ENCODE data around the gene SGPL1.

Gene SGPL1

DNA sequence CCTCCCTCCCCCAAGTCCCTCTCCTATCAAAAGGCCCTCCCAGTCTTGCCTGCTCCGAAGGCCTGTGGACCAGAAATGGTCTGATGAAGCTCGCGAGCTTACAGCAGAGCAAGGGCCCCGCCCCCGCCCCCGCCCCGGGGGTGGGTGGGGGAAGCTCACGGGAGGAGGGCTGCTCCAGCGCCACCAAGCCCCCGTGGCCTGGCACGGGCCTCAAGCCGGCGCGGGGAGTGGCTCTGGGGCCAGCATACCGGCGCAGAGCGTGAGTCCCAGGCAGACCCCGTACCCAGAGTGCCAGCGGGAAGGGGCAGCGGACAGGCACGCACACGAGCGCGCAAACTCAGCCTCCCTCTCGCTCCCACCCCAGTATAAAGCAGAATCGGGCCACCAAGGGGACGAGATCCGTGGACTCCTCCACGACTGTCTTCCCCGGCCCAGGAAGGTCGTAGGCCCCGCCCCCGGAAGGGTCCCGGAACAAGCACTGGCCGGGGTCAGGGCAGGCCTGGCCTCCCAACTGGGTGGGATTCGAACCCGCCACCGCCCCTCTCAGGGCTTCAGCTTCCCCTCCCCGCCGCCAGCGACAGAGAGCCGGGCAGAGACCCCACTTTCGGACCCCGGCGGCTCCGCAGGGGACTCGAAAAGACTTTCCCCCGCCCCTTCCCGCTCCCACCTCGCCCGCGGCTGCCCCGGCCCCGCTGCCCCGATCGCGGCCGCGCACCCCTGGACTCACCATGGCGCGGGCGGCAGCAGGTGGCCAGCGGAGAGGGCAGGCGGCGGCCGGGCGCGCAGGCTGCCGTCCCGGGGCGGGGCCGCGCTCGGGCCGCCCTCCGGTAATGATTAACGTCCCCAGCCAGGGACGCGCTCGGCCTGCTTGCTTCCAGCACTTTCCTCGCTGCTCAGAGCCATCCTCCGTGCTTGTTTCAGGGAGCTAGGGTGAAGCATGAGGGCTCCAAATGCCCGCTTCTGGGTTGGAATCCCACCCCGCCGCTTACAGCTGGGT, 72.4 kb downstream of the SGPL1 start, which contains the start of gene PCBD1:
Gene PCBD1 (minus strand): TSS at position 762 of the 997 bp plus-strand sequence. CDS start 32 bp downstream, at position 730.
- DNase-seq = peak; percentile 48

DNA sequence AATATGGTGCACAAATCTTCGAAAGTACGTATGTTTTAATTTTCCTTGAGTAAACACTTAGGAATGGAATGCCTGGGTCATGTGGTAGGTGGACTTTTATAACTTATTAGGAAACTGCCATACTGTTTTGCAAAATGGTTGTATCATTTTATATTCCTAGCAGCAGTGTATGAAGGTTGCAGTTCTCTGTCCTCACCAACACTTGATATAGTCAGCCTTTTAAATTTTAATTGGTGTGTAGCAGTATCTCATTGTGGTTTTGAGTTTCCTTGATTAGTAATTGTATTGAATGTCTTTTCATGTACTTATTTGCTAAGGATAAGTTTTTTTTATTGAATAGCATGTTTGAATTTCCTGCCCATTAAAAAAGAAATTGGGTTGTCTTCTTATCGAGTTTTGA, 73.5 kb downstream of the SGPL1 start:
- no peak for DNase-seq

DNA sequence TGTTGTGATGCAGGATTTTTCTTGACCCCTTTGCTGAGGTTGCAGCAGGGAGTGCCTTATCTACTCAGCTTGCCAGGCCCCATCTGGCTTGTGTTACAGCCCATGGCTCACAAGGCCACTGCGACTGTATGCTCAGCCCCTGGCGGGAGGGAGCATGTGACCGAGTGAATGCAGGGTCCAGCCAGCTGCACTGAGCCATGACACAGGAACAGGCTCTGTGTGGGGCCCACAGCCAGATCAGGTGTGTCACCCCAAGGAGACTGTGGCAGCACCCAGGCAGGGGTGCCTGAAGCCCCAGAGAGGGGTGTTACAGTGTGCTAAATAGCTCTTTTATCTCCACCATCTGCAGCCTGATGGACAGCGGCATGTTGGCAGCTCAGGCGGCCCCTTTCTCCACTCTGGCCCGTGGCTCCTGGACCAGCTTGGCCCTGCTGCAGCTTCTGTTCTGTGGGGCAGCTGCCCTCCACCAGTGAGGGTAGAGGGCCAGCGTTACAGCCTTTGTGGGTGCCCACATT, 75.2 kb downstream of the SGPL1 start:
- DNase-seq = no peak

DNA sequence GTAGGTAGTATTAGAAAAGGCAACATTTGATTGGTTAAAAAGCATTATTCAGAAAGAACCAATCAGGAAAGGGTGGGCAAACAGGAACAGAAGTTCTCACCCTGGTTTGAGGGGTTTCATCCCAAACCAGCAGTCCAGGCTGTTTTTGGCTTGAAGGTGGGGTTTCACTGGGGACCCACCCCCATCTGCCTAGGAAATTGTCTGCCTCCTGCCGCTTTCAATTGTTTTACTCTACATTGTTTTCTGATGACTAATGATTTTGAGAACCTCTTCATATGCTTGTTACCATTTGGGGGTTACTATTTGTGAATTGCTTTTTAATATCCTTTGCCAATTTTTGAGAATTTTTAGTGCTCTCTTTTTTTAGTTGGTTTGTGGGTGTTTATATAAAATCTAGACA, 75.9 kb downstream of the SGPL1 start:
- no peak for DNase-seq

DNA sequence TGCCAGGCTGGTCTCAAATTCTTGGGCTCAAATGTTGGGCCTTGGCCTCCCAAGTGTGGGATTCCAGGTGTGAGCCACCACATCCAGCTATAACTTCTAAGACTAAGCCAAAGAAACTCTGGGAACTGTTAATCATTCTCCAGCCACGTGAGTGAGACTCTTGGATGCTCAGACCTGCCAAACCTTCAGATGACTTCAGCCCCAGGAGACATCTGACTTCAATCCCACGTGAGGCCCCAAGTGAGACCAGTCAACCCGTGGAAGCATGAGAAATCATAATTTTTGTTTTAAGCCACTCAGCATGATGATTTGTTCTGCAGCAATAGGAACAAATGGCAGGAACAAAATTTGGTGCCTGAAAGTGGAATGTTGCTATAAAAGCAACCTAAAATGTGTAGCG, 76.9 kb downstream of the SGPL1 start:
- no peak for DNase-seq

DNA sequence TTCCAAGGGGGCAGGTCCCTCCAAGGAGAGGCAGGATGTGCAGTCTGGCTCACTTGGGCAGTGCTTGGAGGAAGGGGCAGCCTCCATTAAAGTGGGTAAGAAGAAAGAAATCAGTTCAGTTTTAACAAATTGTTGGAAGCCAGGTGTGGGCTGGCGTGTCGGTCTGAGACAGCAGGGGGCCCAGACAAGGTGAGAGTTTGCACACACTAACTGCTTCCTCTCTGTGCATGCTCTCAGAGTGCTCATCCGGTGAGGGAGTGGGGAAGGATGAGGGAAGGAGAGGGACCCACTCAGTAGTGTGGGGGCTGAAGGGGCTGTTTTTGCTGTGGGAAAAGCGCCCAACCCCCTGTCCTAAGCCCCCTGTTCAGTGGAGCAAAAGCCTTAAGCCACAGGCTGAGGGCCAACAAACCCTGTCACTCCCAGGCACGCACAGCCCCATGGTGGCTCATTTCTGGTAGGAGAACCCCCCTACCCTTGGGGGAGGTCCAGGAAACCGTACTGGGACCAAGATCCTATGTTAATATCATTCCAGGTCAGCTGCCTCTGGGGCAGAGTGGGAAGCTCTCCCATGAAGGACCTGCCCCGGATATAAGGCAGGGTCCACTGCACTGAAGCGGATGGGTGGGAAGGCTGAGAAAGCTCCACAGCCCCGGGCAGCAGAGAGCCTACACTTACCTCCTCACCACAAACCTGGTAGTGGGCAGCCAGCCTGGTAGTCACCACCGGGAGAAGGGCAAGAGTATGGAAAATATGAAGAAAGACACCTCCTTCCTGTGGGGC, 77.7 kb downstream of the SGPL1 start:
- DNase-seq = no peak

DNA sequence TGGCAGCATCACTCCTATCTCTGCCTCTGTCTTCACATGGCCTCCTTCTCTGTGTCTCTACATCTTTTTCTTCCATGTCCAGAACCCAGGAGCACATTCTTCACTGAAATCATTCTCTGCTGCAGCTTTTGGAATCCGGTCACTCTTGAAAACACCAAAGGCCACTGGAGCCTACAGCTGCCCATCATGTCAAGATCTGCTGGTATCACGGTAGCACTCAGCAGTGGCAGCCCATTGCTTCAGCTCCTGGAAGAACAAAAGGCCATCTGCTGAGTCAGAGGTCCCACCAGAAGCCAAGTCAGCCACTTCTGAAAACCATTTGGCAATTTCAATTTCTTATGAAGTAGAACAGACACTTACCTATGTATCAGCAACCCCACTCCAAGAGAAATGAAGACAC, 78.7 kb downstream of the SGPL1 start:
- no peak for DNase-seq

DNA sequence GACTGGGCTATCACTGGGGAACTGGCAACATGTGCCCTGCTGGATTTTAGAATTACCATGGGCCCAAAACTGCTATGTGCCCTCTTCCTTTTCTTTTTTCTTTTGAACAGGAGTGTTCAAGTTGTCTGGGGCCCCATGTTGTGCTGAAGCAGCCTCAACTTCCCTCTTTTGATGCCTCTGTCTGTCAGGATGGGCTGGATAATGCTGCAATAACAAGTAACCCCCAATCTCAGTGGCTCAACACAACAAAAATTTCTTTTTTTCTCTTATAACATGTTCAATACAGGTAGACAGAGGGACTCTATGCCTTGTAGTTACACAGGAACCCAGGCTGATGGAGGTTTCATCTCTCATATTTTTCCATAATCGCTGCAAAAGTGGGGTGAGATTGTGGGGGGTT, 80.8 kb downstream of the SGPL1 start:
- no peak for DNase-seq

DNA sequence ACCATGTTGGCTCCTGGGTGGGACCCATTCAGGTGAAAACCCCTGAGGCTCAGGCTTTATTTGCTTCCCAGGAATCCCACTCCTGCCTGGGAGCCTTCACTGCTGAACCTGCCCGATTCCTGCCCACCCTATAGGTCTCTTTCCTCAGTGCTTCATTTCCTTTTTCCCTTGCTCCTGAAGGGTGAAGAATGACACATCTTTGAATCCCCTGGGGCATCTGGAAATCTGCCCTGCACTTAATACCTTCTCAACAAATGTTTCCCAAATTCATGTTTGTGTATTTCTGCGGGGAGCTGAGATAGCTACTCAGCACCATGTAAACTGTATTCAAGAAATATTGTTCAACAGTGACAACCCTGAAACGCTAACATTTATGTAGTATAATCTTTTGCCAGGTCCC, 82.9 kb downstream of the SGPL1 start:
- peak; percentile 24 for DNase-seq

DNA sequence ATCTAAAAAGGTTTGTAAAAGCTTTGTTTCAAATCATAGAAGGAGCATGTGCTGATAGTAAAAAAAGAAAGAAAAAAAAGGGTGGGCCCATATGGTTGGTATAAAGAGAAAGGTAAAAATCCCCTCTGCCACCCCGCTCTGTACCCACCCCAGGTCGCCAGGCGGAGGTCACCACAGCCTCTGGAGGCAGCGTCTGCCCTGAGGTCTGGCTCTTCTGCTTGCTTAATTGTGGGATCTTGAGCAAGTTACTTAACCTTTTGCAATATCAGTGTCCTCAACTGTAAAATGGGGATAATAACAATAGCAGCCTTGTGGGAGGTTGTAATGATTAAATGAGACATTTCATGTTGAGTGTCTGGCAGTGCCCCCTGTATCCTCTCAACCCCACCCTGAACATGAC, 83.3 kb downstream of the SGPL1 start:
- no peak for DNase-seq

DNA sequence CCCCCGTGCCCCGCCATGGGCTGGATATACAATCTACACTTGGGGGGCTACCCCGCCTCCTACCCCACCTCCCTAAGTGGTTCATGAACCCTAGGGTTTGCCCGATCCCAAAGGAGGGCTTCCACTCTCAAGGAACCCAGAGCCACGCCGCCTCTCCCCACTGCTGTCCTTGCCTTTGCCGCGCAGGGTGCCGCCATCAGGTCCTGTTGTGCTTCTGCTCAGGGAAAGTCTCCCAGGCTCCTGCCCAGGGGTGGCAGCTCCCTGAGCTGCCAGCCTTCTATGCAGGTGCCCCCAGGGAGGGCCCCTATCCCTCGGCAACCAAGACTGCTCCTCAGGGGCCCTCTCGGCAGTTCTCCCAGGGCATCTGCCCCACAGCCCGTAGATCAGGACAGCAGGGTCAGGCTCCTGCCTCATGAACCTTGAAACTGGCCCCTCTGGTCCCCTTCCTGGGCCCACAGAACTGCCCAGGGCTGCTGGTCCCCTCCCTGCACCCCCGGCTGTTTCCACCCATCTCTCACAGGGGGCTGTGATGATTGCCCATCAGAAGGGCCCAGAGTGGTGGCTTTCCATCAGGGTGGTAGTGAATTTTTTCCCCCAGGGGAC, 85.6 kb downstream of the SGPL1 start:
- no peak for DNase-seq

DNA sequence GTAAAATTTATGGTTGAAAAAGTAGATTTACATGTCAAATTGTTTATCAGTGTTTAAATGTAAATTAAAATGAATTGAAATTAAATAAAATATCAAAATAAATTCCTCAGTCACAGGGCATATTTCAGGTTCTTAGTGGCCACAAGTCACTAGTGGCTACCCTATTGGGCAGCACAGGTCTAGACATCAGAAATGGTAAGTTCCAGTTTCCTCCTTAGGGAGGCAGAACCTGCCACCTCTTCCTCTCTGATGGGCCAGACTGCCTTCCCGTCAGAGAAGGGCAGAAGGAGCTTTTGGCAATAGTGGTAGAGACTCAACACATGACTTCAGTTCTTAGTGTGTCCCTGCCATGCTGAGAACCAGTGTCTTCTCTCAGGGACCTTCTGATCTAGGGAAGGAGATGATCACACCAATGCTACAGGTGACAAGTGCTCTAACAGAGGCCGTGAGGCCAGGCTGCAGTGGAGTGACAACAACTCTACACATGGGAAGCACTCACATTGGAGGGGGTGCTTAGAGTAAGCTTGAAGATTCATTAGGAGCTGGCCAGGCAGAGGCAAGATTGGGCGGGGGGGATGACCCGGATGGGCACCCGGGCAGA, 87.0 kb downstream of the SGPL1 start:
- DNase-seq = no peak

DNA sequence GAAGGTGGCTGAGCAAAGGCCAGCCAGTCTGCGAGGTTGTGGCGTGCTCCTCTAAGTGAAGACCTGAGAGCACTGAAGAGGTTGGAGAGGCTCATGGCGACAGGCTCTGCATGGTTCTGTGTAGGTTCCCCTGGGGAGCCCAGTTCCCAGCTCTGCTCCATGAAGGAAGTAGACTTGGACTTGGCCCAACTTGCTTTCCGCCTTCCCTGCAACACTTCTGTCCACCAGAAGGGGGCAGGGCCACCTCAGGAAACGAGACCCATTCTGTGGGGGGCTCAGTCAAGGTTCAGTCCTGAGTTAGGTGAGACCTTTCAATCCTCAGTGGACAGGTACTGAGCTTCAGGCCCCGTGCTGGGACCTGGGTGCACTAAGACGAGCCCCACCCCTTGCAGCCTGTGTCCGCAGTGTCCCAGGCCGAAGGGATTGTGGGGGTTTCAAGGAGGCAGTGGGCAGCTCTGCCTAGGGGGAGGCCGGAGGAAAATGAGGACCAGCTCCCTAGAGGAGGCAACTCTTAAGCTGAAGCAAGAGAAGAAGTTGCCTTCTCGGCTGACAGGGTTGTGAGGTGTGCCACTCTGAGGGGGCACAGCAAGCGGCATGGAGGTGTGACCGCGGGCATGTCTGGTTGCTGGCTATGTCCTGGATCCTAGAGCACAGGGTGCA, 87.6 kb downstream of the SGPL1 start:
- DNase-seq = peak; percentile 28

DNA sequence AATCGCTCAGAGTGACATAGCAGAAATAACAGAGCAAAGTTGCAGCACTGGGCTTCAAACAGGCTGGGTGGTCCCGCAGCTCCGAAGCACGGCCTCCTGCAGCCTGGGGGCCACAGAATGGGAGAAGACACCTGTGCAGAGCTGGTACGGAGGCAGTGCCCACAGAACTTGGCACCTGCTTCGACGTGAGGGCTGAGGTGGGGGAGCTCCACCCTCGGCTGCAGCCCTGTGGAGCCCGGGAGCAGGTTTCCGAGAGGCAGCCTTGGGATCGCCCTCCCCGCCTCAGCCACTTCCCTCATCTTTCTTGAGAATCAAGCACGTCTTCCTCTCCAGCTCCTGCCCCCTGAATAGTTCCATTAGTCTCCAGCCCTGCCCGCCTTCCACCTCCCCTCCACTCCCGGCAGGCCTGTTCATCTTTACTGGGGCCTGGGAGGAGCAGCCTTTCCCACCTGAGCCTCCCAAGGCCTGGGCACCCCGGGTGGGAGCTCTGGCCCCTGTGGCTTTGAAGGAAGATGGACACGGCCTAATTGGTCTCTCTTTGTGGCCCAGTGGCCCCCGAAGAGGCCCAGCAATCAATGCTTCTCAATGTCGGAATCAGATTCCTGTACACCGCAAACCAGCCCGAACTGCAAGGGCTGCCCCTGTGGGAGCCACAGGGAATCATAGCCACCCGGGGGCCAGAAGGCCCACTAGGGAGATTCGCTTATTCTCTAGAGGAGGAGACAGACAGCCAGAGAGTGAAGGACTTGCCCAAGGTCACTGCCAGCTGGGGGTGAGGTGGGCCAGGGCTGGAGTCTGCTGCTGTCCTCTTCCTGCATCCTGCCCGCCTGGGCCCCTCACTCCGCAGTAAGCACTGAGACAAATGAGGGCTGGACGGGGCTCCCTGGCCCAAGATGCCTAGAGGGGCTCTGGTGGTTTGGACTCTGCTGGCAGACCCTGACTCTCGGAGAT, 89.6 kb downstream of the SGPL1 start:
- DNase-seq = no peak

DNA sequence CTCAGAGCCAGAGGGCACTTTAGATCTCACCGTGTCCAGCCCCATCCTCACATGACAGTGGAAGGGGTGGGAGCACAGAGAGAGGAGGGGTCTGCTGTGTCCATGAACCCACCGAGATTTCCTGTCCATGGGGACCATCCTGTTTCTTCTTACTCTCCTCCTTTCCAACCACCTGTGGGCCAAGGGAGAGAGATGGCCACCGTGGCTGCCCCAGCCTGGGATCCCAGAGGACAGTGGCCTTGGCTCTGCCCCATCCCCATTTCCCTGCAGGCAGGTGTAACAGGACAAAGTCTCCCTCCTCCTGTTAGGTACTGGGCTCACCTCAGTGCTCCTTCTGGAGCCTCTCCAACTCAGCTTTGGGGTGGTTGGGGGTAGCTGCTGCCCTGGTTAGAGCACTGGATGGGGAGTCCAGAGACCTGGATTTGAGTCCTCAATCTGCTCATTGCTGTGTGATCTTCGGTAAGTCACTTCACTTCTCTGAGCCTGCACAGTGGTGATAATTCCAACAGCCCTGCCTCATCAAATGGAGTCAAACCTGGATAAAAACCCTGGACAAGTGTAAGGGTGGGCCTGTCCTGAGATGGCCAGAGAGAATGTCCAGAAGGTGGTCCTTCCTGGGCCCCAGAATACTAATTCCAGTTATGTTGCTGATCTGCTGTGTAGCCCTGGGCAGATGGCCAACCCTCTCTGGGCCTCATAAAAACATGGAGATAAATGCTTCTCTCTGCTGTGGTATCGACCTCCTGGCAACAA, 90.5 kb downstream of the SGPL1 start:
- DNase-seq = no peak

DNA sequence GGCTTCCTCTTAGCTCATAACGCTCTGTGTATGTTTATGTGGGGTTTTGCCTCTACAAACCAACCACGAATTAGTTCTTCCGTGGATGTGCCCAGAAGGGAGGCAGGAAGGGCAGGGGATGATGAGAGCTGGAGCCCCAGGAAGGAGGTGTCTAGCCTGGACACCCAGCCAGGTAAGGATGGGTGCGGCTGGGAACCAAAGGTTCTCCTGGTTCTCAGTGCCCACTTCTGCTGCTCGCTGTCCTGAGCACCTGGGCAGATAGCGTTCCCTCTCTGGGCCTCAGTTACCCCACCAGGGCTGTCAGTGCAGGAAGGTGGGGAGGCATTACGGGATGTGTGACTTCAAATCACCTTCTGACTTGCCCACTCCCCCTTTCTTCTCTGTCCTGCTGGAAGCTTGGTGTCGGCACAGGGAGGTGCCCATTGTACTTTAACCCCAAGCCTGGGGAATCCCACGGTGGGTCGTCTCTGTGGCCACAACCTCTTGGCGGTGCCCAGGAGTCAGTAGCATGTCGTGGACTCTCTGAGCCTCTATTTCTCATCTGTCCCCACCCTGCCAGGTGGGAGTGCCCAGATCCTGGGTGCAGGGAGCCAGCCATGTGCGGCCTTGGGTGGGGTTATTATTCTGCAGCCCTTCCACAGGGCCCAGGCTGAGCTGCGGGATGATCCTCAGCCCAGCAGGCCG, 91.3 kb downstream of the SGPL1 start:
- no peak for DNase-seq

DNA sequence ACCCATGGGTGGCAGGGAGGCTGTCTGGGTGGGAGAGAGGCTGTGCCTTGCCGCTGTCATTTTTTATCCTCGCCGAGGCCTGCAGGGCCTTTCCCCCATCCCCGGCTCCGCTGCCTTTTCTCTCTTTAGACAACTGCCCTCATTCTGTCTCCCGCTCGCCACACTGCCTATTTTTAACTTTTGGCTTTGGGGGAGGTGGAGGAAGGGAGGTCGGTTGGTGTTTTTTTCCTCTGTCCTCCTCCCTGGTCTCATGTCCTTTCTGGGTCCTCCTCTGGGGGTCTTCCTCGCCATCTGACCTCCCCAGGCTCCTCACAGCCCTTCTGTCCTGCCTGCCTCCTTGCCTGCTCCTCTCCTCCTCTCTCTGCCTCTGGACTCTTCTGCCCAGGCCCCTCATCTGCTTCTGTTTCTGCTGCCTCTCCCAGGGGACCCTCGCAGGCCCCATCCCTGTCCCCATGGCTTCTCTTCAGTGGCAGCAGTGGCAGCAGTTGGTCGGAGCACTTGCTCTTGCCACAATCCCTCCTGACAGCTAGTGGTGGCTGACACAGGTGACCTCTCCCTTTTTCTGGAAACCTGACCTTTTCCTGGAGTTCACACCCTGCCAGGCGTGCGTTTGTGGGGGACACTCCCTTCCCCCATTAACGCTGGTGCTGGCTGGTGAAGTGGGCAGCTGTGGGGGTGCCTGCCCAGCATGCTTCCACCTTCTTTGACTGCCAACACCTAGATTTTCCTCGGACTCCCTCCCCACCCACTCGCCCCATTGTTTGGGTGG, 92.1 kb downstream of the SGPL1 start:
- DNase-seq = no peak

DNA sequence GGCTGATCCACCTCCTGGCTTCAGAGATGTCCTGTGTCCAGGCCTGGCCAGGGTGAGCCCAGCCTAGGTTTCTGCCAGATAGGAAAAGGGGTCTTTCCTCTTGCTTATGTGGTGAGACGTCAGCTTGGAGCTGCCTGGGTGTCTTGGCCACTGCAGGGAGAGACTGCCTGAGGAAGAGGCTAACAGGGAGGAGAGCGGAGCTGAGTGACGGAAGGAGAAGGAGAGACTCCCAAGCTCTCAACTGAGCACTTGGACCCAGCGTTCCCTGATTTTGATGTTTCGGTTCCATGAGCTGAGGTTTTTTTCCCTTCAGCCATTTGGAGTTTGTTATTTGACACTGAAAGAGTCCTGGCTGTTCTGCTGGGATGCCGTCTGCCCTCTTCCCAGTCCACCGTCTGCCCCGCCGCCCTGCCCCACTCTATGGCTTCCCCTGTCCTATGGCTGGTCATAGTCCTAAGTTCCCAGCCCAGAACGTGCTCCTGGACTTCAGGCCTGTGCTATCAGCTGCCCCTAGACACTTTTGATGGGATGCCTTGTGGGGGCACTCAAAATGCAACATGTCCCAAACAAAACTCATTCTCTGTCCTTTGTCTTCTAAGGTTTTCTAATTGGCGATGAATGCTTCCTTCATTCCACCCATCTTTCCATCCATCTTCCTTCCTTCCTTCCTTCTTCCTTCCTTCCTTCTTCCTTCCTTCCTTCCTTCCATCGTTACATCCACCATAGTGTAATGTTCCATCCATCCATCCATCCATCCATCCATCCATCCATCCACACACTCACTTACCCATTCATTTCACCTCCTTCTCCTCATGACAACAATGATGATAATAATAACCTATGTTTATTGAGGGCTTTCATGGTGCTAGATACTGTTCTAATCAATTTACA, 92.9 kb downstream of the SGPL1 start:
- no peak for DNase-seq

All from NCI-H226 (cell line).